ENCODE data around the gene TRIP4.

Gene TRIP4

DNA sequence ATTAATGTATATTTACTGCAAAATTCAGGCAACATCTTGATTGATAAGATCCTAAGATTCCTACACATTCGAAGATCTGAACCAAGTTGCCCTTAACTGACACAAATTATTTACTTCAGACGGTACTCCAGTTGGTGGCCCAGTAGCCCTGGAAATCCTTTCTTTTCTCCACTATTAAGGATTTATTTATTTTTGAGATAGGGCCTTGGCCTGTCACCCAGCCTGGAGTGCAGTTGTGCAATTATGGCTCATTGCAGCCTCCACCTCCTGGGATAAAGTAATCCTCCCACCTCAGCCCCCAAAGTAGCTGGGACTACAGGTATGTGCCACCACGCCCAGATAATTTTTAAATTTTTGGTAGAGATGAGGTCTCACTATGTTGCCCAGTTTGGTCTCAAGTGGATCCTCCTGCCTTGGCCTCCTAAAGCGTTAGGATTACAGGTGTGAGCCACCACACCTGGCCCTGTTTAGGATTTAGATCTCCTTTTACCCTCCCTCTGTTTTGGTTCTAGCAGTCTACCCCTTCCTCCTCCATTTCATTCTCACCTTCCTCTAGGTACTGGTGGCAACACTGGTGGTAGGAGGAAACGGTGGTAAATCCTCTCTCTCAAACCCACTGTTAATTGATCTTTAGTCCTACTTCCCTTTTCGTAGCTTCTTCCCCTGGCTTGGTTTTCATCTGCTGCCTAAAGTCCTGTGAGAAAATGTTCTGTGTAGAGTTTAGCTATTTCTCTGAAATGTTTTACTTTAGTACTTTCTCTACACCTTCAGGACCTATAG is 60.1 kb downstream of the TRIP4 start:
- no peak for DNase-seq (ENCODE audit: low spot score)

DNA sequence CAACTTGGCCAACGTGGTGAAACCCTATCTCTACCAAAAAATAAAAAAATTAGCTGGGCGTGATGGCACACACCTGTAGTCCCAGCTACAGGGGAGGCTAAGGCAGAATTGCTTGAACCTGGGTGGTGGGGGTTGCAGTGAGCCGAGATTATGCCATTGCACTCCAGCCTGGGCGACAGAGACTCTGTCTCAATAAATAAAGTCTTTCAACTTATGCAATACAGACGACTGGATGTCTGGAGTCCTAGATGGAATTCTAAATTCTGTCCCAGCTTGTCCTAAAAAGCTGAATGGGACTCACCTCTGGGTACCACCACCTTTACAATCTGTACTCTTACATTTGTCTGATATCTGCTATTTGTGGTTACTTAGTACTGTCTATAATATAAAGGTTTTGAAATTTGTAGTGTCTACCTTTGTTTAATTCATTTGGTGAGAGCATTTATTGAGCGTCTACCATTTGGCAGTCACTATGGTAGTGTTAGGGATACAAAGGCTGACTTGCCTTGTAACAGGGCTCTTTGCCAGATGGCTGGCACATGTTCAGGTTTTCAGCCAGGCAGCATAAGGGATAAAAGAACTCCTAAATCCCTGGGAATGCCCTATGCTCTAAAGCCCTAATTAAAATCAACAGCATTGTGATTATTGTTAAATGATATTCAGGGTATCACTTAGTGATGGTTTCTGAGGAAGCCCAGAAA is 65.5 kb downstream of the TRIP4 start:
- no peak for DNase-seq (ENCODE audit: low spot score)

DNA sequence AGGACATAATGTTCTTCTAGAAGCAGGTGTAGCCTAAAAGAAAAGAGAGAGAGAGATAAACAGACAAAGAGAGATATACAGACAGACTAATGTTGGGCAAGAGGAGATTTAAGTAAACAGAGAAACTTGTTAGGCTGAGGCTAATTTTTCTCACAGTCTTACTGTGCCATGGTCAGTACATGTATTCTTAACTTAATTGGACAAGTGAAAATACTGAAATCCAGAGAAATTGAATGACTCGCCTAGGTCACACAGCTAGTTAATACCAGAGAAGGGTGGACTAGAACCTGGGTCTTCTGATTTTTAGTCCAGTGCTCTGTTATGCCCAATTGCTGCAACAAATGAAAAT is 66.0 kb downstream of the TRIP4 start:
- DNase-seq (ENCODE audit: low spot score), result no peak

DNA sequence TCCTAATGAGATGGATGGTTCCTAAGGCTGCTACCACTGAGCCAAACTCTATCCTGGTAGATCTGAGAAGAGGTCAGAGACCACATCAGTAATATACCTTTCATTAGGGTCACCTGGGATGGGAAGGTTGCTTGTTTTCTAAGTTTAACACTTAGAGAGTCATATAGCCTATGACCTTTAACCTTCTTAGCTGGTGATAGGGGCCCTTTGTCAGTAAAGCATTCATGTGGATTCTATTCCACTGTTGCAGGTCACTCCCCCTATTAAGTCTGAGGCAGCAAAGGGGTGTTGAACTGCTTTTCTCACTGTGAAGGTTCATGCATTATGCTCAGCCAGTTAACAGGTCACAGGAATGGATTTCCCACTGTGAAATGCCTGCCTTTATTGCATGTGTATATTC is 66.6 kb downstream of the TRIP4 start:
- DNase-seq (ENCODE audit: low spot score), result no peak

DNA sequence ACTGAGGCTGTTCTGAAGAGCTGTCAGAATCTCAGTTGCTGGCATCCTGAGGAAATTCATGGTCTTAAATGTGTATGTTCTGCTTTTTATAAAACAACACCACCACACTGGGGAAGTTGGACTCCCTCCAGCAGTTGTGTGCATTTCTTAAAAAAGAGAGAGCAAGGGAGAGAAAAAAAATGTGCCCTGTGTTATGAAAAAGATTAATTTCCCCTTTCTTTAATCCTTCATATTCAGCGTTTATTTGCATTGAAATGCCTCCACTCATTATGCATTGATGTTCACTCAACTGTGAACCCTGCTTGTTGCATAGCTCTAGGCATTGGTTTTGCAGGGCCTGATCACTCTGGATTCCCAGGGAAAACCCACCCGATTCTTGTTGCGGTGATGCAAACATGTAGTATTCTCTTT is 68.3 kb downstream of the TRIP4 start:
- DNase-seq (ENCODE audit: low spot score), result no peak

DNA sequence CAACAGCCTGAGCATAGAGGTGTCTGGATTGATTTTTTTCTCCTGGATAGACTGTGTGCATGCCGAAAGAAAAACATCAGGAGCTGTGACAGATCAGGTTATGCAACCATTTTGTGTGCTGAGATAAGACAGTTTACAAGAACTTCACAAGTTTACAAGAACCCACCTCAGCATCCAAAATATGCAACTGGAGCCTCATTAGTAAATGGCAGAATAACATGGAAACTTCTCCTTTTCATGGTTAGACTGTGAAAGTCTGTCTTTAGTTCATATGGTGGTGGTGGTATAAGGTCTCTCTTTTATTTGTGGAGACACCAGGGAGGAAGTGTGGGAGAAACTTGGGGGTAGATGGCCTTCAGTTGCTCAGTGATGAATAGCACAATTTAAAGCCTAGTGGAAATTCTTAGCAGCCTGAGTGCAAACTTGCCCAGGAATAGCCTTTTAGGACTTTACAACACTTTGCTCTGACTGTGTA is 69.0 kb downstream of the TRIP4 start:
- no peak for DNase-seq (ENCODE audit: low spot score)

DNA sequence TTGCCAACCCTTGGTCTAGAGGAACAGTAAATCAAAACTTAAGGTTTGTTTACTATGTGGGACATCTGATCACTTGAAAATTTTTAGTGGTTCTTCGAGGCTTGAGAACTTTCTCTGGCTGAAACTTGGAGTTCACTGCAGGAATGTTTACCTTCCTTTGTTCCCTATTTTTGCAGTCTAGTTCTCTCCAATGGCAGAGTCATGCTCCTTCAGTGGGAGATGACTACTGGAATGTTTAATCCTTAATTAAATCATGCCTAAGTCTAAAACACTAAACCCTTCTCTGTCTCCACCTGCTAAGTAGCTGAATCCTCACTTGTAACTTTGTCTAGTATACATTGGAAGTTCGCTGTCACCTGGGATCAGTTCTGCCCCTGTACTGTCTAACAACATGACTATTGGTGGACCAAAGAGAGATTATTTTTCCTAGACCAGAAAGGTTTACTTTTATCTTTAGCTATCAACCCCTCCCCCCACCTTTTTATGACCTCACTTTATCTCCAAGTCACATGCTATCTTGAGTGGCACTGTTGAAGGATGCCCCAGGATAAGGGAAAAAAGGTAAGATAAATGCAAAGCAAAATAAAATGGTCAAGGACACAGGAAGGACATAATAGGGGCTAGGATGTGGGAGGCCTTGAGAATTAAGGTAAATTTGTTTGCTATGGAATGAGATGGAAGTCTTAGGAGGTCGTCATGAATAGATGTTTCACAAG is 71.6 kb downstream of the TRIP4 start:
- no peak for DNase-seq (ENCODE audit: low spot score)

DNA sequence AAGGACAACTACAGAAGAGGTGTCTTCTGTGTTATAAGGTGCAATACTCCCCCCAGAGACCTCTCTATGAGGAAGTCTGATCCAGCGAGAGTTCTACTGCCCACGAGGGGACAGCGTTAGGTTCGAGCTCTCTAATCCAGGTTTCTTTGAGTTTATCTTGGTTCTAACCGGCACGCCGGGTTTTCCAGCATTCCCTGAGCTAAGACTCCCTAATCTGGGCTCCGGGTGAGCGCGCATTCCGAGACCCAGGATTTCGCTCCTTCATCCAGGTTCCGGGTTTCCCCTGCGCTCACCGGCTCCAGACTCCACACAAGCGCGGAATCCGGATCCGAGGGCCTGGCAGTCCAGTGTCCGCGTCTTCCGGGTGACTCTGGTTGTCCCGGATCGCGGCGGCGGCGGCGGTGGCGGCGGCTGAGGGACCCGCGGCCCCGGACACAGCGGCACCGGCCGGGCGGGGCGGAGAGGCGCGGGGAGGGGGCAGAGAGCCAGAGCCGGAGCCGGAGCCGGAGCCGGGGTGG is 72.6 kb downstream of the TRIP4 start, which contains the start of gene ZNF609:
TSS of gene ZNF609 (plus strand) at position 373 of the 518 bp plus-strand sequence. CDS start 38,842 bp downstream, outside the sequence.
- DNase-seq (ENCODE audit: low spot score), result peak; percentile 90

DNA sequence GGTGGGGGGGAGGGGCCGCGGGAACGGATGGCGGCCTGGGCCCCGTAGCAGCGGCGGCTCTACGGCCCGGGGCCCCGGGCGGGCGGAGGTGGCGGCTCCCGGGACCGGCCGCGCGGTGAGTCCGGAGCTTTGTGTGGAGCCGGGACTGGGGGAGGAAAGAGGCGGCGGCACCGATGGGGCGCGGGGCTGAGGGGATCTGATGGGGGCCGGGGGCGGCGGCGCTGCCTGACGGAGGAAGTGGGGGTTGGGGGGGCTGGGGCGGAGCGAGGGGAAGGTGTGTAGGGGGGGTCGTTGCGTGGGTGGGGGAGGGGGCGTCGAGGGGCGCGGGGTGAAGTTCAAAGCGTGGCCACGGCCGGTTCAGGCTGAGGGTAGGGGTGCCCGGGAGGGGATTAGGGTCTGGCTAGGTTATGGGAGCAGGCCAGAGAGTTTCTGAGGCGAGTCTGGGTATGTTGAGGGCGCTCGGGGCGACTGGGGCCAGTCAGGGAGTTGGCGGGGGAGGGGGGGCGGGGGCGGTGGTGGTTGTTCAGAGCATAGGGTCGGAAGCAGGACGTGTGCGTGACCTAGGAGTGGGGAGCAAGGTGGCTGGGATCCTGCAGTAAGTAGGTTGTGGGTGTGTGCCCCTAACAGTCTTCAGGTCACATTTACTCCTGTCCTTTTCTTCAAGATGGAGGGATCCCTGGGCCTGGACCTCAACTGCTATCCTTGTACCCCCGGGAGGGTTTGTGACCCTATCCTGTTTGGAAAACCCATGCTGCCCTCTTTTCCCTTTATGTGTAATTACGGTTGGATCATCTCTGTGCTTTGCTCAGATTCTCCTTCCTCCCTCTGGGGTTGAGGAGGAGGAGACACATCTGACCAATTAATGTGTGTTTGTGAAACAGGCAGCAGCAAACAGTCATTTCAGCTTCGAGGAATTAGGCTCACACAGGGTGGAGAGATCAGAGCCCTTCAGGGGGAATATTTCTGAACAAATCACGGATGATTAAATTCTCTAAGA is 73.4 kb downstream of the TRIP4 start:
- DNase-seq (ENCODE audit: low spot score), result peak; percentile 62

DNA sequence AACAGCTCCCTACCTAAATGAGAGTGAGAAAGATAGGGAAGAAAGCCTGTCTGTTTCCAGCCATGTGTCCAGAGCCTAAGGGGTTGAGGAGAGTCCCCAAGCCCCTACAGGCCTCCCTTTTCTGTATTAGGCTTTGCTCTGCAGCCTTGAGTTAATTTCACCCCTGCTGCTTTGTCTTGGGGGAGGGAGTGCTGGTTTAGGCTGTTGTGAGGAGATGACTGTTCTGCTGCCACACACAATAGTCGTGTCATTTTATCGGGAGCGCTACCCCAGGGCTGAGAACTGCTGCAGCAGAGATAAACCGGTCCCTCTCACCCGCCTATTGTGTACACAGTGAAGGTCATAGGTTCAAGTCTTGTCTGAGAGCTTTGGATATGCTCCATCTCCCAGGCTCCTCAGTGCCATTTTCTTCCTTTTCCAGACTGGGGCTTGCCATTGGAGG is 74.1 kb downstream of the TRIP4 start:
- DNase-seq (ENCODE audit: low spot score), result peak; percentile 25

DNA sequence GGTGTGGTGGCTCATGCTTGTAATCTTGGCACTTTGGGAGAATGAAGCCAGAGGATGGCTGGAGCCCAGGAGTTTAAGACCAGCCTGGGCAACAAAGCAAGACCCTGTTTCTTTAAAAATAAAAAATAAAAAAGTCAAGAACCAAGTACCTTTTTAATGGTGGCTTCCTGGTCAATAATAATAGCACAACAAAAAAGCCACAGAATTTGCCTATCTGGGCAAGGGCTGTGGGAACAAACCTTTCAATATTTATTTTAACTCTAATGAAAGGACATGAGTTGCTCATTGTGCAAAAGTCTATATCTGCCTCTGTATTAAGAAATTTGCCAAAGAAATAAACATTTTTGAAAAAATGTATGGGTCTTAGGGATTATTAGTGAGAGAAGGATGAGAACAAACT is 74.9 kb downstream of the TRIP4 start:
- no peak for DNase-seq (ENCODE audit: low spot score)

DNA sequence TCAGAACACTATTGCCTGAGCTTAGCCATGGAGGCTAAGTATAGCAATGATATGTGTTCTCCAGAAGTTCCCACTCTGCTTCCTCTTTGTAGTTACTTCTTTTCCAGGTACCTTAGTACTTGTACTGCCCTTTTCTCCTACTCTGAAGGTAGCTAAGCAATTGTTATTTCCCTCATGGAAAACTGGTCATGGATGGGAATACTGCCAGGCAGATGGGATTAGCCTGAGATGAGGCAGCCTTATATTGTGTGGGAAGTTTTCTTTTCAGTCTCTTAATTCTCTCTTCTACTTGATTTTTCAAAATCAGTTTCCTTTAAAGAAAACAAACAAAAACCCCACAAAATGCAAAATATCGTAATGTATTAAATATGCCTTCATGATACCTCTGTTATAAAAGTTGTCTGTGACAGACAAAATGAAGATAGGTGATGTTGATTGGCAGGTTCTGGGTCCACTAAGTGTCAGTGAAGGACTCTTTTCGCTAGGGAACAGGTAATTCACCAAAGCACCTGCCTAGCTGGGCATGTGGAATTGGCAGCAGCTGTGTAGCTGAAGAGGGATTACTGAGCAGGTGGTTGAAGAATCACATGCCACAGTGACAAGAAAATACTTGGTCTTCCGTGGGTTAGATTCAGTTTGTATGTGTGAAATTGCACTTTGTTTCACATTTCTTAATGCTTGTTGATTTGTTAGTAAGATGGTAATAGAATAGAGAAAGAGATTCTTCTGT is 76.8 kb downstream of the TRIP4 start:
- no peak for DNase-seq (ENCODE audit: low spot score)

DNA sequence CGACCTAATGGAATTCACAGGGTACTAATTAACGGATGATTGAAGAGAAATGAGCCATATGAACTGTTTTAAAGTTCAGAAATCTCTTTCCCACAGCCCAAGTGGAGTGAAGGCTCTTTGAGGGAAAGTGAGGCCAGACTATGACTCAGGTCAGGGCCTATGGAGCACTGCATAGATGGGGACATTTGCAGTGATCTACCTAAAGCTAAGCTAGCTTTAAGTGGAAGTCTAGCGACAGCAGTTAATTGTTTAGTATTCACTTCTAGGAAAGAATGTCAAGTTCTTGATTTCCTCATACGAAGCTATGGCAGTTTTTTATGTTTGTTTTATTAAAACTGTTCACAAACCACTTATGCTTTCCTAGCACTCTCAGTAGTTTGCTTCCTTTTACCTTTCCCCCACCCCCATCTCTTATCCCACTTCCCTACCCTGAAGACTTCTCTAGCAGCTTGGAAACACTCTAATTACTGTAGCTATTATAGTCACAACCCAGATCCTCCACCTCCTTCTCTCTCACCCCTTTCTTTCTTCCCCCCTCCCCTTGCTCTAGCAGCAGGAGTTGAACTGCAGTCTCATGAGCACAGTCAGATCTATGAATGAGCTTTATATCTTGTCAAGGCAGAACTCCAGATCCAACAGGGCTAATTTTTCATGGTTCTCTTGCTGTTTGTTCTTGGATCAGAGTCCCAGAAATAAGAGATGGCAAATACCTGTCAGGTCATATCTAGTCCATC is 78.9 kb downstream of the TRIP4 start:
- DNase-seq (ENCODE audit: low spot score), result no peak

DNA sequence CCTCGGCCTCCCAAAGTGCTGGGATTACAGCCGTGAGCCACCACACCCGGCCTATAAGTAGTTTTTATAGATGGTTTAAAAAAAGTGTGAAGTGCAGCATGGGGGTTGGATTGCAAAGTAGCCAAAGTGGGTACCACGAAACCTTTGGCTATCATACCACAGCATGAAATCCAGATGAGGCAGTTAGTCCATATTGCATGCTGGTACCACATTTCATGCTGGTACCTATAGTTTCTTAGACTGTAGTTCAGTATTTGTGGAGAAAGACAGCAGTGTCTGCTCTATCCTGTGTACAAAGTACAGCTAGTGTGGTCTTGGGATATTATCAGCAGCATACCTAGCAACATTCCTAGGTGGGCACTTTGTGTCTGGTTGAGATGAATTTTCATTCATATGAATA is 84.5 kb downstream of the TRIP4 start:
- no peak for DNase-seq (ENCODE audit: low spot score)

DNA sequence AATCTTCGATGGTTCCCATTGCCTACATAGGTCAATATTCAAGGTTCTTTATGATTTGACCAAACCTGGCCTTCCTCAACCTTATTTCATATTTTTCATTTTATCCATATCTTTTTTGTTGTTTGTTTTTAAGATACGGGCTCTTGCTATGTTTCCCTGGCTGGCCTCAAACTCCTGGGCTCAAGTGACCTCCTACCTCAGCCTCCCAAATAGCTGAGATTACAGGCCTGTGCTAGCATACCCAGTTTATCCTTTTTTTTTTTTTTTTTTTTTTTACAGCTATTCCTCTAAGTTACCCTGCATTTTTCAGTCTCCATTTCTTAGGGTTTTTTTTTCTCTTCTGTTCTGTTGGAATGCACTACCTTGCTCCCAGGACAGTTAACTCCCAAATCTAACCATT is 87.2 kb downstream of the TRIP4 start:
- no peak for DNase-seq (ENCODE audit: low spot score)

DNA sequence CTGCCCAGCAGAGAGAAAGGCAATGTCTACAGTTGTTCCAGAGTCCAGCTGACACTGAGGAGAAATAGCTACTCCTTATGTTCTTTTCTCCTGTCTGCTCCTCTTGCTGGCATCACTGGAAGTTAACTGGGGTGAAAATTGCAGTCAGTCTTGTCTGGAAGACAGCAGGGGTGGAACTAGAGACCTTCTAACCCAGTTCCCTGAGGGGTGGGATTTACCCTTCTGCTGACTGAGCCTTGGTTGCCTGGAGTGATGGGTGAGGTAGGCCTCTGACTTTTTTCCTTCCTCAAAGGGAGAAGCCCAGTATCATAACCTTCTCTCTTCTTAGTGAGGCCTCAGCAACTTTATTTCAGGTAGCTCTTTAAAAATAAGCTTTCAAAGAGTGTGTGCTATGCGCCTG is 88.9 kb downstream of the TRIP4 start:
- no peak for DNase-seq (ENCODE audit: low spot score)

DNA sequence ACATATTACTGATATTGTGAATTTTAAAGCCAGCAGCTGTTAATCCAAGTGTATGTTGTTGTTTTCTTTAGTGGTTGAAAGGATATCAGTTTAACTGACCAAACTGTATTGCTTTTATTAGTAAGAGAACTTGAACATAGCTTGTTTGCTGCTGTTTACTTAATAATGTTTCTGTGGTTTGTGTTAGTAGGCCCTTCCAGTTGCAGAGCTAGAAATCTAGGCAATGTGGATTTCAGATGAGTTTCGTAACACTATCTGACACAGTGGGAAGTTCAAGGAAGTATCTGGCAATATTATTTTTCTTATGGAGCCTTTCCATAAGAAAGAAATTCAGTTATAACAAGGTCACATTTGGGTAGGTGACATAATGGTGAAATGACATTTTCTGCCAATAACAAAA is 91.2 kb downstream of the TRIP4 start:
- no peak for DNase-seq (ENCODE audit: low spot score)

DNA sequence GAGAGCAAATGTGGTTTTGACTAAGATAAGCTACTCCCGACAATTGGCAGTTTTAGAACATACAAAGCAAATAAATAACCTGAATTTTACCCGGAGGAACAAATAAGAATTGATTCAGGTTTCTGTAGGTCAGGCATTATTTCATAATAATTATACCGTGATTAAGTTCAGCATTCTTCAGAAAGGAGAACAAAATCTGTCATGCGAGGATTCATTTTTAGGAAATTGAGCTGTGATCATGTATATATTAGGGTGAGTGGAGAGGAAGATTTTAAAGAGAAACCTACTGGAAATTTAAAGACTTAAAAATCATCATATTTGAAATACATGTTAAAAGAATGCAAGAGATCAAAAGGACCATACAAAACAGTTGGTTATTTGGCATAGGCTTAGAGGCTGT is 93.3 kb downstream of the TRIP4 start:
- DNase-seq (ENCODE audit: low spot score), result no peak

DNA sequence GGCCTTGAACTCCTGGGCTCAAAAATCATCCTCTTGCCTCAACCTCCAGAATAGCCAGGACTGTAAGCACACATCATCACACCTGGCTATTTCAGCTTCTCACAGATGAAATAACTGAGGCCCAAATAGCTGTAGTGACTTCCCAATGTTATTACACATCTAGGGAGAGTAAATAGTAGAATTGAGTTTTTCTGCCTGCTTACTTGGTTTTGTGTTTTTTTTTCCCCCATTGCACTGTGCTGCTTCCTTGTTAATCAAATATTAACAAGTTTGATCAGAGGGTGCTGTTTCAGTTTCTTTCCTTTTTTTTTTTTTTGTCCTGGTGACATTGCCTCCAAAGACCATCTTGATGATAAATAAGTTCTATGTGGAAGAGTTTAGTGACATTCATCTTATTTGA is 96.1 kb downstream of the TRIP4 start:
- no peak for DNase-seq (ENCODE audit: low spot score)

DNA sequence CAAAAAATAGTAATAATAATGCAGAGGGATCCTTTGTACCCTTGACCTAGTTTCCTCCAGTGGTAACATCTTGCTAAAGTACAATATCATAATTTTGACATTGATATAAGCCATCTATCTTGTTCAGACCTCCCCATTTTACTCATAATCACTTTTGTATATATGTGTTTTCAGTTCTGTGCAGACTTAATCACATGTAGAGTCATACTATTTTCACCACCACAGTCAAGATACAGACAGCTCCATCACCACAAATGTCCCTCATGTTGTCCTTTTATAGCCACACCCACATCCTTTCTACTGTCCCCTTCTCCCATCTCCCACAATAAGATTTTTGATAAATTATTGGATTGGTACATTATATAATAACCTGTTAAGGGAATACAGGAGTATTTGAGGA is 98.2 kb downstream of the TRIP4 start:
- DNase-seq (ENCODE audit: low spot score), result no peak

Measured in CD4-positive, alpha-beta T cell treated with Interleukin-2 at 100 ng/mL for 4 hours (primary cell).